Neural cell (in vitro differentiated cells): ENCODE results near the gene RBBP6. TPM values are rescaled to one million over a fixed set of nuclear protein-coding genes. Genes with fewer than 3 reads are reported as not detected.

ENCODE experiments used
- H2AFZ ChIP-seq: fragments of 200-600, 300-800 bp; sonication (generic), shearing (Covaris generic); 2 replicates; pipeline ENCODE4 v1.6.0; 2014; ENCODE audit warnings: low read depth, mild to moderate bottlenecking, antibody characterized with exemption, low read length, moderate library complexity
- H3F3A ChIP-seq: fragments of 200-600 bp; shearing (Covaris generic); 2 replicates; pipeline ENCODE4 v1.6.1; 2016; ENCODE audit warnings: mild to moderate bottlenecking, moderate library complexity, mixed read lengths, antibody characterized with exemption, low read length; ENCODE audit not compliant: insufficient read depth, poor library complexity, severe bottlenecking
- H3K27ac ChIP-seq: fragments of 200-600, 300-800 bp; sonication (generic), shearing (Covaris generic); 2 replicates; pipeline ENCODE4 v1.5.1; 2014; ENCODE audit warnings: mild to moderate bottlenecking, low read length, moderate library complexity
- H3K27me3 ChIP-seq: fragments of 300-800, 200-600 bp; sonication (generic), shearing (Covaris generic); 2 replicates; pipeline ENCODE4 v1.6.0; 2014; ENCODE audit warnings: mild to moderate bottlenecking, low read depth, low read length, moderate library complexity; ENCODE audit not compliant: insufficient read depth
- H3K36me3 ChIP-seq: fragments of 300-800, 200-600 bp; sonication (generic), shearing (Covaris generic); 2 replicates; pipeline ENCODE4 v1.5.1; 2014; ENCODE audit warnings: mild to moderate bottlenecking, antibody characterized with exemption, low read length, moderate library complexity; ENCODE audit not compliant: insufficient read depth
- H3K4me2 ChIP-seq: fragments of 300-800, 200-600 bp; sonication (generic), shearing (Covaris generic); 2 replicates; pipeline ENCODE4 v1.6.0; 2014; ENCODE audit warnings: mild to moderate bottlenecking, low read length
- H3K4me3 ChIP-seq: fragments of 300-800, 200-600 bp; sonication (generic), shearing (Covaris generic); 2 replicates; pipeline ENCODE4 v1.5.1; 2014; ENCODE audit warnings: mild to moderate bottlenecking, low read length, moderate library complexity
- H3K79me2 ChIP-seq: fragments of 200-600 bp; shearing (Covaris generic); replicated peaks from 2 replicates; pipeline ENCODE4 v1.6.0; 2014; ENCODE audit warnings: mild to moderate bottlenecking, low read length, moderate library complexity; ENCODE audit not compliant: insufficient read depth
- H3K9ac ChIP-seq: fragments of 300-800, 200-600 bp; sonication (generic), shearing (Covaris generic); 2 replicates; pipeline ENCODE4 v1.6.1; 2016; ENCODE audit warnings: mild to moderate bottlenecking, low read length, mixed read lengths
- H3K9me2 ChIP-seq: fragments of 200-600 bp; shearing (Covaris generic); 2 replicates; pipeline ENCODE4 v1.6.1; 2016; ENCODE audit warnings: mild to moderate bottlenecking, low read length, mixed read lengths; ENCODE audit not compliant: insufficient read depth
- H3K9me3 ChIP-seq: fragments of 200-600, 300-800 bp; sonication (generic), shearing (Covaris generic); 2 replicates; pipeline ENCODE4 v1.6.1; 2016; ENCODE audit warnings: mild to moderate bottlenecking, mixed run types, low read length, moderate library complexity, mixed read lengths
- H4K20me1 ChIP-seq: fragments of 200-600 bp; shearing (Covaris generic); 2 replicates; pipeline ENCODE4 v1.6.1; 2016; ENCODE audit warnings: mild to moderate bottlenecking, mixed run types; ENCODE audit not compliant: insufficient read depth
- EP300 ChIP-seq: fragments of 450-650 bp; conservative IDR thresholded peaks from 2 replicates; pipeline ENCODE4 v1.6.1; 2014; ENCODE audit warnings: antibody characterized with exemption, mild to moderate bottlenecking, moderate library complexity; ENCODE audit not compliant: poor library complexity, severe bottlenecking
- EZH2 ChIP-seq: fragments of 200-600, 300-800 bp; shearing (Covaris generic), sonication (generic); IDR thresholded peaks from 2 replicates; pipeline ENCODE4 v1.6.1; 2014; ENCODE audit warnings: antibody characterized with exemption, low read length, borderline replicate concordance, mild to moderate bottlenecking; ENCODE audit not compliant: insufficient read depth, poor library complexity, severe bottlenecking
- MXI1 ChIP-seq: fragments of 450-650 bp; conservative IDR thresholded peaks from 2 replicates; pipeline ENCODE4 v1.6.1; 2014; ENCODE audit warnings: antibody characterized with exemption, mild to moderate bottlenecking; ENCODE audit not compliant: poor library complexity, severe bottlenecking
- POLR2AphosphoS5 ChIP-seq: IDR thresholded peaks from 2 replicates; pipeline ENCODE4 v1.6.1; 2012
- RAD21 ChIP-seq: fragments of 450-650 bp; conservative IDR thresholded peaks from 2 replicates; pipeline ENCODE4 v1.6.1; 2014; ENCODE audit warnings: antibody characterized with exemption, mild to moderate bottlenecking, moderate library complexity
- SMC3 ChIP-seq: fragments of 450-650 bp; conservative IDR thresholded peaks from 2 replicates; pipeline ENCODE4 v1.6.1; 2014; ENCODE audit warnings: antibody characterized with exemption, mild to moderate bottlenecking, moderate library complexity; ENCODE audit not compliant: poor library complexity
- TAF1 ChIP-seq: IDR thresholded peaks from 2 replicates; pipeline ENCODE4 v1.6.1; 2012; ENCODE audit warnings: low read depth
- polyA plus RNA-seq: library from polyadenylated mRNA; depleted of rRNA; stranded (reverse); fragments of >200 nt; gene quantifications from 2 replicates; pipeline ENCODE4 v1.2.3, GENCODE V29; 2014
- TF ChIP-seq, protein P1 (sequence below): IDR thresholded peaks from 2 replicates; pipeline ENCODE4 v1.6.1; 2012; ENCODE audit warnings: borderline replicate concordance
- TF ChIP-seq, protein P2 (sequence below): fragments of 450-650 bp; IDR thresholded peaks from 2 replicates; pipeline ENCODE4 v1.5.1; 2014; ENCODE audit warnings: antibody characterized with exemption, mild to moderate bottlenecking, moderate library complexity; ENCODE audit not compliant: poor library complexity, severe bottlenecking

The RBBP6 gene
- polyA plus RNA-seq, 1 donor from 2014 or later: 75.5 TPM

DNA sequence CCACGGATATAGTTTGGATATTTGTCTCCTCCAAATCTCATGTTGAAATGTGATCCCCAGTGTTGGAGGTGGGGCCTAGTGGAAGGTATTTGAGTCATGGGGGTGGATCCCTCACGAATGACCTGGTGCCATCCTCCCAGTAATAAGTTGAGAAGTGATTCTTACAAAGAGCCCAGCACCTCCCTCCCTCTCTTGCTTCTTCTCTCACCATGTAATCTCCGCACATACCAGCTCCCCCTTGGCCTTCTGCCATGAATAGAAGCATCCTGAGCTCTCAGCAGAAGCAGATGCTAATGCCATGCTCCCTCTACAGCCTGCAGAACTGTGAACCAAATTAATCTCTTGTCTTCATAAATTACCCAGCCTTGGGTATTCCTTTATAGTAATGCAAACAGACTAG is 41.9 kb upstream of the RBBP6 start:
- Histone ChIP-seq H3K9ac (no peak overlapping the region), H3K4me3 (no peak overlapping the region)

DNA sequence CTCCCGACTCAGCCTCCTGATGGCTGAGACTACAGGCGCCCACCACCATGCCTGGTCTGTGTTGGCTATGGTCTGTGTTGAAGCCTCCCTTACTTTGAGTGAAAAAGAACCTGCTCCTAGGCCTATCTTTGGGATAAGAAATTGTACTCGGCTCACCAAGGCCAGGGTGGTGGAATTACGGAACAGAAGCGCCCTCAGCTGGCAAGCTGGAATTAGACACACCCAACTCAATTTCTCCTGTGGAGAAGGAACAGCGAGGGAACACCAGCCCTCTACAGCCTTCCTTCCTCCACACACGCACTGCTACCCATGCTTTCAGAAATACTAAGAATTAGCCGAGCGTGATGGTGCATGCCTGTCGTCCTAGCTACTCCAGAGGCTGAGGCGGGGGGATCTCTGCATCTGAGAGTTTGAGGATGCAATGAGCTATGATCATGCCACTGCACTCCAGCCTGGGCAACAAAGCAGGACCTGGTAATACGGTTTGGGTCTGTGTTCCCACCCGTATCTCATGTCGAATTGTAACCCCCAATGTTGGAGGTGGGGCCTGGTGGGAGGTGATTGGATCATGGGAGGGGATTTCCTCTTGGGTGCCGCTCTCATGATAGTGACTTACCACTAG is 40.1 kb upstream of the RBBP6 start:
- TF ChIP-seq, protein P1, sequence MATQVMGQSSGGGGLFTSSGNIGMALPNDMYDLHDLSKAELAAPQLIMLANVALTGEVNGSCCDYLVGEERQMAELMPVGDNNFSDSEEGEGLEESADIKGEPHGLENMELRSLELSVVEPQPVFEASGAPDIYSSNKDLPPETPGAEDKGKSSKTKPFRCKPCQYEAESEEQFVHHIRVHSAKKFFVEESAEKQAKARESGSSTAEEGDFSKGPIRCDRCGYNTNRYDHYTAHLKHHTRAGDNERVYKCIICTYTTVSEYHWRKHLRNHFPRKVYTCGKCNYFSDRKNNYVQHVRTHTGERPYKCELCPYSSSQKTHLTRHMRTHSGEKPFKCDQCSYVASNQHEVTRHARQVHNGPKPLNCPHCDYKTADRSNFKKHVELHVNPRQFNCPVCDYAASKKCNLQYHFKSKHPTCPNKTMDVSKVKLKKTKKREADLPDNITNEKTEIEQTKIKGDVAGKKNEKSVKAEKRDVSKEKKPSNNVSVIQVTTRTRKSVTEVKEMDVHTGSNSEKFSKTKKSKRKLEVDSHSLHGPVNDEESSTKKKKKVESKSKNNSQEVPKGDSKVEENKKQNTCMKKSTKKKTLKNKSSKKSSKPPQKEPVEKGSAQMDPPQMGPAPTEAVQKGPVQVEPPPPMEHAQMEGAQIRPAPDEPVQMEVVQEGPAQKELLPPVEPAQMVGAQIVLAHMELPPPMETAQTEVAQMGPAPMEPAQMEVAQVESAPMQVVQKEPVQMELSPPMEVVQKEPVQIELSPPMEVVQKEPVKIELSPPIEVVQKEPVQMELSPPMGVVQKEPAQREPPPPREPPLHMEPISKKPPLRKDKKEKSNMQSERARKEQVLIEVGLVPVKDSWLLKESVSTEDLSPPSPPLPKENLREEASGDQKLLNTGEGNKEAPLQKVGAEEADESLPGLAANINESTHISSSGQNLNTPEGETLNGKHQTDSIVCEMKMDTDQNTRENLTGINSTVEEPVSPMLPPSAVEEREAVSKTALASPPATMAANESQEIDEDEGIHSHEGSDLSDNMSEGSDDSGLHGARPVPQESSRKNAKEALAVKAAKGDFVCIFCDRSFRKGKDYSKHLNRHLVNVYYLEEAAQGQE: no peak
- TF ChIP-seq EP300 (no peak), POLR2AphosphoS5 (no peak), SMC3 (peak; percentile 93), RAD21 (peak; percentile 87)
- TF ChIP-seq, protein P2, sequence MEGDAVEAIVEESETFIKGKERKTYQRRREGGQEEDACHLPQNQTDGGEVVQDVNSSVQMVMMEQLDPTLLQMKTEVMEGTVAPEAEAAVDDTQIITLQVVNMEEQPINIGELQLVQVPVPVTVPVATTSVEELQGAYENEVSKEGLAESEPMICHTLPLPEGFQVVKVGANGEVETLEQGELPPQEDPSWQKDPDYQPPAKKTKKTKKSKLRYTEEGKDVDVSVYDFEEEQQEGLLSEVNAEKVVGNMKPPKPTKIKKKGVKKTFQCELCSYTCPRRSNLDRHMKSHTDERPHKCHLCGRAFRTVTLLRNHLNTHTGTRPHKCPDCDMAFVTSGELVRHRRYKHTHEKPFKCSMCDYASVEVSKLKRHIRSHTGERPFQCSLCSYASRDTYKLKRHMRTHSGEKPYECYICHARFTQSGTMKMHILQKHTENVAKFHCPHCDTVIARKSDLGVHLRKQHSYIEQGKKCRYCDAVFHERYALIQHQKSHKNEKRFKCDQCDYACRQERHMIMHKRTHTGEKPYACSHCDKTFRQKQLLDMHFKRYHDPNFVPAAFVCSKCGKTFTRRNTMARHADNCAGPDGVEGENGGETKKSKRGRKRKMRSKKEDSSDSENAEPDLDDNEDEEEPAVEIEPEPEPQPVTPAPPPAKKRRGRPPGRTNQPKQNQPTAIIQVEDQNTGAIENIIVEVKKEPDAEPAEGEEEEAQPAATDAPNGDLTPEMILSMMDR: peak; percentile 85
- no peaks in the 10 kb centered on the region for H3K36me3 ChIP-seq
- H3K4me3 ChIP-seq: no peak overlapping the region
- no peak overlapping the region for H3K9ac ChIP-seq
- H3K9me3 ChIP-seq: no peaks in the 10 kb centered on the region
- H2AFZ ChIP-seq: no peak overlapping the region
- no peaks in the 10 kb centered on the region for H4K20me1 ChIP-seq
- no peaks in the 10 kb centered on the region for H3K9me2 ChIP-seq
- no peaks in the 10 kb centered on the region for H3K27me3 ChIP-seq
- H3K27ac ChIP-seq: no peak overlapping the region
- no peak overlapping the region for H3K4me2 ChIP-seq
- no peaks in the 10 kb centered on the region for H3K79me2 ChIP-seq
- no peaks in the 10 kb centered on the region for H3F3A ChIP-seq

More for the DNA sequence above, 41.9 kb upstream of the RBBP6 start:
- no peaks in the 10 kb centered on the region for H3K36me3 ChIP-seq
- no peaks in the 10 kb centered on the region for H3K9me3 ChIP-seq
- no peaks in the 10 kb centered on the region for H3F3A ChIP-seq
- no peaks in the 10 kb centered on the region for H3K79me2 ChIP-seq
- H2AFZ ChIP-seq: no peak overlapping the region
- H3K4me2 ChIP-seq: no peak overlapping the region
- TF ChIP-seq TAF1: no peak
- no peak for TF ChIP-seq EP300
- no peak for TF ChIP-seq RAD21
- no peak for TF ChIP-seq MXI1
- TF ChIP-seq POLR2AphosphoS5: no peak
- TF ChIP-seq, protein P1: no peak
- TF ChIP-seq, protein P2: no peak
- no peak for TF ChIP-seq SMC3
- TF ChIP-seq EZH2: no peak
- no peaks in the 10 kb centered on the region for H3K27me3 ChIP-seq
- H4K20me1 ChIP-seq: no peaks in the 10 kb centered on the region
- H3K9me2 ChIP-seq: no peaks in the 10 kb centered on the region
- H3K27ac ChIP-seq: no peak overlapping the region
